KG1 (cell line): ENCODE measurements around the gene OTOP3.

Experiments used
- DNase-seq: peaks from one replicate; lab custom pipeline; 2025; lab: John Stamatoyannopoulos, UW

OTOP3 gene

GRCh38 chr17:74986206-74986576 lies 50.5 kb downstream of the OTOP3 start:
- no peak for DNase-seq

- DNase-seq, result peak; percentile 85
Observed at GRCh38 chr17:74987418-74987908, 51.8 kb downstream of the OTOP3 start, which contains the start of gene CDR2L. TSS of gene CDR2L (plus strand) at chr17:74987632. CDS start at chr17:74988044, 412 bp downstream.

GRCh38 chr17:74987909-74988711 lies 52.4 kb downstream of the OTOP3 start:
- DNase-seq, result no peak

DNA sequence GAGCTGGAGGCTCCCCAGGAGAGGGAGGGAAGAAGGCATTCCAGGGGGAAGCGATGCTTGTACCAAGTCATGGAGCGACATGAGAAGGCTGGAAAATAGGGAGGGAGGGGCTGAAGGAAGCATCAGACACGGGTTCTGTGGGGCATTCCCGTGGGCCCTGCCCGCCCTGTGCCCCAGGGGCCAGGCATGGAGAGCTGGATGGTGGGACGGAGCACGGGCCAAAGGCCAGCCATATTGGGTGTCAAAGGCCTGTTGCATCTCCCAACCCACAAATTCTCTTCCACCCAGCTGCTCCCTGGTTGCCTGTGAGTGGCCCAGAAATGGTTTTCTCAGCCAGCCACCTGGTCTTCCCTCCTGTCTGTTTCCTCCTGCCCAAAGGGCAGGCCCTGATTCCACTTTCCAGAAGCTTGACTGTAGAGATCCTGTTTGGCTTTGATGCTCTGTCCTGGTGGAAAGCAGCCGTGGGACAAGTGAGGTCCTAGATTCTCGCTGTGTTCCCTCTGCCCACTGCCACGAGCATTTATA lies 54.9 kb downstream of the OTOP3 start:
- no peak for DNase-seq

DNA sequence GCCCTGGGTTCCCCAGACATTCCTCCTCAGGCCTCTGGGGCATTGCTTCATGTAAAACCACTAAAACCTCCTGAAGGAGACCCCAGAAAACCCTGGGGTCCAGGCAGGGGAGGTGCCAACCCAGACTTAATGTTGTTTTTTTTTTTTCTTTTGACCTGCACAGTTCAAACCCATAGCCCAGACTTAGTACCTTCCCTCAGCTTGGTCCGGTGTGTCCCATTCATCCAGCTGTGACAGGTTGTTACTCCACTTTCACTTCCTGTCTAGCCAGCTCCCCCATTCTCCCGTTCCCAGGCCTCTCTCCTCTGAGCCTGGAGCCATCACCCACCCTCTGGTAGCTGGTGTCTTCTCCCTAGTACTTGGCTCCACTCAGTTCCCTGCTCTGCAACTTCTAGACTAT lies 56.5 kb downstream of the OTOP3 start:
- no peak for DNase-seq

- DNase-seq, result no peak
Observed at GRCh38 chr17:74994440-74994839, 58.7 kb downstream of the OTOP3 start.

- no peak for DNase-seq
Observed at GRCh38 chr17:74995847-74996246, 60.1 kb downstream of the OTOP3 start.

GRCh38 chr17:74998783-74999182 lies 63.1 kb downstream of the OTOP3 start:
- no peak for DNase-seq

DNA sequence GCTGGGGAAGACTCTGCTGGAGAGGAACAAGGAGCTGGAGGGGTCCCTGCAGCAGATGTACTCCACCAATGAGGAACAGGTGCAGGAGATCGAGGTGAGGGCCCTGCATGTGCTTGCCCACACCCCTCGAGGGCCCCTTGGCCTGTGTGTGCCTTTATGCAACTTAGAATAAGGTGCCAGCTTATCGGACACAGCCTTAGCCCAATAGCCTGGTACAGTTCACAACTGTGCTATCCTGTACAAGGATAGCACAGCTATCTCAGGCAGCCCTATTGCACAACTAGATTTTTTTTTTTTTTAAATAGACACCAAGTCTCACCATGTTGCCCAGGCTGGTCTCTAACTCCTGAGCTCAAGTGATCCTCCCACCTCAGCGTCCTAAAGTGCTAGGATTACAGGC lies 63.8 kb downstream of the OTOP3 start:
- no peak for DNase-seq
